Pancreas (tissue), 10 donors: Measurements from ENCODE around the gene SLCO2B1. TPM values are rescaled to one million over a fixed set of nuclear protein-coding genes. Genes with fewer than 3 reads are reported as not detected.

Experiments used
- ATAC-seq, 4 donors: fragments of 200-7000 bp; cut with Tn5 transposase; one replicate each; pipeline versions ENCODE4 v1.8.0 to v1.9.1; 2020; ENCODE audit warnings: mild to moderate bottlenecking in 4 of 4, moderate library complexity in 4 of 4
- DNase-seq, 6 donors: peaks; one replicate each; pipeline ENCODE4 v3.0.0-alpha.2; 2020
- FAIRE-seq: peaks from 2 replicates; lab custom pipeline; 2012; peaks lifted over from hg19 to GRCh38; lab: Jason Lieb, UNC
- H3K27ac ChIP-seq, 4 donors: fragments of 200-600 bp; sonication (generic); 1 replicate in 3 of 4; 2 replicates in 1 of 4; pipeline versions ENCODE4 v1.5.0 to v1.8.0; 2020
- H3K27me3 ChIP-seq, 4 donors: fragments of 200-600 bp; one replicate each; pipeline ENCODE4 v1.8.0; 2021
- H3K36me3 ChIP-seq, 3 donors: fragments of 200-600 bp; sonication (generic) in 1 of 3; one replicate each; pipeline versions ENCODE4 v1.5.0 to v1.8.0; 2020 to 2021
- H3K4me1 ChIP-seq, 3 donors: fragments of 200-600 bp; one replicate each; pipeline ENCODE4 v1.8.0; 2021
- H3K4me3 ChIP-seq, 4 donors: fragments of 200-600 bp; sonication (generic) in 2 of 4; one replicate each; pipeline versions ENCODE4 v1.5.0 to v1.8.0; 2020 to 2021
- H3K9me3 ChIP-seq, 4 donors: fragments of 200-600 bp; one replicate each; pipeline ENCODE4 v1.8.0; 2021
- CTCF ChIP-seq, 4 donors: fragments of 200-600 bp; sonication (generic) in 3 of 4; IDR thresholded peaks; one replicate each; pipeline versions ENCODE4 v1.5.0 to v1.8.0; 2021; ENCODE audit warnings: antibody characterized with exemption in 4 of 4
- WGBS, 2 donors: extraction: QIAGEN DNeasy Blood & Tissue Kit; methylation state at CpG; one replicate each; pipeline ENCODE4 v1.1.7; 2013; 5-methylcytosine and 5-hydroxymethylcytosine counted together
- intact Hi-C, 3 donors: fragments of 100-400 bp; cut with DNase I; formaldehyde crosslinking; loops; one replicate each; pipeline versions ENCODE4 v1.11.1 to v1.14.2; 2022
- polyA plus RNA-seq, 2 donors: library from polyadenylated mRNA; stranded (reverse); fragments of 200-250 nt; gene quantifications; one replicate each; pipeline ENCODE4 v1.2.3, GENCODE V29; 2013
- total RNA-seq, 6 donors: library from RNA; stranded (reverse); fragmentation: NEBNext Ultra II Directional in 4 of 6; extraction: Animal tissue kit (Norgen Biotek cat#: 25700) in 4 of 6; gene quantifications; one replicate each; pipeline versions ENCODE4 v1.2.1 to v1.2.4, GENCODE V29; 2021 to 2023
- donor health status: healthy with polysubstance abuse.
- donor health status: DM: no; HTN: no; CAD: no; lungs with moderate emphysema.
- donor health status: DM: no; HTN: no; CAD: no.
- donor health status: control.
- donor health status: control.
- donor health status: Bipolar disorder and iron deficiency.
- donor health status: DM: yes; HTN: yes; CAD: no.
- donor health status: DM: no; HTN: no; CAD: no.
- donor health status: DM: no; HTN: no; CAD: no.
- donor health status: DM: yes; HTN: yes; CAD: no.

SLCO2B1 gene
- total and polyA plus RNA-seq, 8 donors: 3.6 to 71.4 (median 25.9) TPM

DNA sequence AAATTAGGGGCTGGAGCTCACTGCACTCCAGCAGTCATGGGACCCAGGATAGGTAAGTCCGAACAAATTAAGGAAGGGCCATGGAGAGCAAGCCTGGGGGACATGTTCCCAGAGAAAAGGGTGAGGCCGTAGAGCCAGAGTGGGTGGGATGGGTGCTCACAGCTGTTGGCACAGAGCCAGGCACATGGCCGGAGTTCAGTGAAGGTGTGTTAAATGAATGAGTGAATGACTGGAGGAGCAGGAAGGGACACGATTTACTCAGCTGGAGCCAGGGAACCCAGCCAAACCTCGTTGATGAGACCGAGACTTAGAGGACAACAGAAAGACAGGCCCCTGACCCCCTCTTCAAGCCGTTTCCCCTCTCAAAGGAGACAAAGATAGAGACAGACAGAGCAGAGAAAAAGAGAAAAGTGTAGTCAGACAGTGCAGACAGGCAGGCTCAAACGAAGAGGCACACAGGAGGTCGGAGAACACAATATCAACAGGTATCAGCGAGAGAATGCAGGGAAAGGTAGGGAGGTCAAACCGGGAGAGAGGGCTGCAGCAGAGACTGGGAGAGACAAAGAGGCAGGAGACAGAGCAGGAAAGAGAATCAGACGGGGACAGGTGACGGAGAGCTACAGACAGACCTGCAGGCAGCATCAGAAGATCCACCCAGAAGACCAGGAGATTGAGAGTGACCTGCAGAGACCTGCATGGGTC, 590 bp downstream of the SLCO2B1 start:
- intact Hi-C loops: no loop called here

GRCh38 chr11:75152090-75152489, 1.2 kb downstream of the SLCO2B1 start:
- Histone ChIP-seq H3K4me1 (peaks cover 16 to 35% (median 28%) of the 10 kb centered on the region in 3 donors), H3K9me3 (no peaks in the 10 kb centered on the region), H3K4me3 (peak overlapping the region in 3 of 4 donors; percentile 1 to 40 (median 15)), H3K27me3 (no peaks in the 10 kb centered on the region), H3K27ac (peak overlapping the region; percentile 62 to 82 (median 76)), H3K36me3 (no peaks in the 10 kb centered on the region)
- TF ChIP-seq CTCF (IDR thresholded peaks at IDR 0.05): no peak
- intact Hi-C loops: no loop called here
- 31 to 34% methylated on average over 6 of the region's 6 CpGs for WGBS, 2 donors
- FAIRE-seq (no peak), DNase-seq (peak; percentile 64 to 92 (median 82)), ATAC-seq (peak; percentile 78 to 86 (median 82))

More for the DNA sequence above, 590 bp downstream of the SLCO2B1 start:
- 15 to 19% methylated on average over 13 of the region's 13 CpGs for WGBS, 2 donors
- Histone ChIP-seq H3K4me3 (peak overlapping the region in 3 of 4 donors; percentile 1 to 40 (median 15)), H3K27me3 (no peaks in the 10 kb centered on the region), H3K9me3 (no peaks in the 10 kb centered on the region), H3K27ac (peak overlapping the region; percentile 62 to 82 (median 76)), H3K36me3 (no peaks in the 10 kb centered on the region), H3K4me1 (peaks cover 13 to 29% (median 28%) of the 10 kb centered on the region in 3 donors)
- ATAC-seq: peak; percentile 31 to 56 (median 42)
- no peak for TF ChIP-seq CTCF (IDR thresholded peaks at IDR 0.05)
- DNase-seq: peak in 5 of 6 donors; percentile 67 to 87 (median 78)
- FAIRE-seq: no peak

DNA sequence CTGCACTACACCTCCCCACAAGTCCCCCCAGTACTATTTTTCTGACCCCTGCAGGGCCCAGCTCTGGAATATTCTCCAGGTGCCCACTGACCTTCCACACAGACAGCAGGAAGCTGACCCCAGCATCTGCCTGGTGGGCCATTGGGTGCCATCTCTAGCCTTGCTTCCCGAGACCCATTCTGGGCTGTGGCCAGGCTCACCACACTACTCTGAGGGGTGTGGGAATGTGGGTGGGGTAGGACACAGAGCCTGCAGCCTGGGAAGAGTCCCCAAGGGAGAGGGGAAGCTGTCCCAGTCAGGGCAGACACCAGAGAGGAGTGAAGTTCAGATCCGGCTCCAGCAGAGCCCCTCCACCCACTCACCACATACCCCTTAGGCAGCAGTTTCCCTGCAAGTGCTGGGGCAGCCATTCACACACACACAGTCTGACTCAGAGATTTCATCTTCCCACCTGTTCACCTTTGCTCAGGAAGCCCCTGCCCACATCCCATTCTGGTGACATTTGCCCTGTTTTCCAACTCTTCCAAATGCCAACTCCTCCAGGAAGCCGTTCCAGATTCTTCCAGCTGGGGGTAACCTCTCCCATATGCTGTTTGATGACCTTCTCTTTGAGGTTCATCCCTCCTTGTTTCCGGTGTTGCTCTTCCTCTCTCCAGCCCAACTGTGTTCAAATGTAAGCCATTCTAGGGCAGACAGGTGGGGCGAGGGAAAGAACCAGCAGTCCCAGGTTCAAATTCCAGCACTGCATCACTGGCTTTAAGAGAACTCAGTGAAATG, 1.9 kb downstream of the SLCO2B1 start:
- no peak for TF ChIP-seq CTCF (IDR thresholded peaks at IDR 0.05)
- ATAC-seq: peak in 3 of 4 donors; percentile 1 to 10 (median 2)

DNA sequence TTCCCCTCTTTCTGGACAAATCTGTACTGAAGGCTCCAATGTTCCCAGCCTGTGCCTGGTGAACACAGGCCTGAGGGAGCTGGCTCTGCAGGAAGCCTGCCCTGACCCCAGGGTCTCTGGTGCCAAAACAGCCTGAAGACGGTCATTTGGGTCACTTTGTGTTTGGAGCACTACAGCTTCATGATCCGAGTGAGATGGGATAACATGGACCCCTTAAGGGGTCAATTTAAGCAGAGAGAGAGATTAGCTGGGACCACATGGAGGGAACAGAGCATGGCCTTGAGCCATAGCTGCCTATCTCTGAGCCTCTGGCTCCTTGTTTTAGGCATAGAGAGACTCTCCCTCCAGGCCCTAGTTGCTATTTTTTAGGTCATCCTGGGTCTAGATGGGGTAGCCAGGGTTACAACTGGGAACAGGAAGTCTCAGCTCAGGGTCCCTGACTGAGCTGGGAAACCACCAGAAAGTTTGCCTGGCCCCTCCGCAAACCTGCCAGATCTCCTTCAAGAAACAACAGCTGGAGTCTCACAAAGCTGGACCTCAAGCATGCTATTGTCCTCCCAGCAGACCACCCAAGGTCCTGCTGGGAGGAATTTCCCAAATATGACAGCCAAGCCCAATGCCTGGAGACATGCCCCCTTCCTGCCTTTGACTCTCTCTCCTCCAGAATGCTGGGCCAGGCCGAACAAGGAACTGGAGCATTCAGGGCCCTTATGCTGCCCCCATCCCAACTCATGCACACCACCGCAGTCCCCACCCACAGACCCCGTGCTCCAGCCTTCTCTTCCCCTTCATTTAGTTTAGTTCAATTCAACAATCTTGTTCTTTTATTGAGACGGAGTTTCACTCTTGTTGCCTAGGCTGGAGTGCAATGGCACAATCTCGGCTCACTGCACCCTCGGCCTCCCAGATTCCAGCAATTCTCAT, 4.0 kb downstream of the SLCO2B1 start:
- no peak for ATAC-seq
- H3K4me3 ChIP-seq: peak overlapping the region in 1 of 4 donors; percentile 4
- no peaks in the 10 kb centered on the region for H3K36me3 ChIP-seq
- no peak for DNase-seq
- H3K27me3 ChIP-seq: no peaks in the 10 kb centered on the region
- FAIRE-seq: no peak
- H3K9me3 ChIP-seq: no peaks in the 10 kb centered on the region
- H3K27ac ChIP-seq: peak overlapping the region in 3 of 4 donors; percentile 4 to 38 (median 32)
- WGBS, 2 donors: 78 to 82% methylated on average over 9 of the region's 9 CpGs
- intact Hi-C loops: no loop called here
- no peak for TF ChIP-seq CTCF (IDR thresholded peaks at IDR 0.05)
- H3K4me1 ChIP-seq: peaks cover 35 to 57% (median 36%) of the 10 kb centered on the region in 3 donors

More for the DNA sequence above, 1.9 kb downstream of the SLCO2B1 start:
- Histone ChIP-seq H3K9me3 (no peaks in the 10 kb centered on the region), H3K4me1 (peaks cover 16 to 37% (median 28%) of the 10 kb centered on the region in 3 donors), H3K27me3 (no peaks in the 10 kb centered on the region), H3K27ac (peak overlapping the region; percentile 62 to 82 (median 76)), H3K4me3 (peak overlapping the region in 2 of 4 donors; percentile 3 to 40), H3K36me3 (no peaks in the 10 kb centered on the region)
- FAIRE-seq (no peak), DNase-seq (peak in 3 of 6 donors; percentile 18 to 46 (median 41))
- 48 to 59% methylated on average over 5 of the region's 5 CpGs for WGBS, 2 donors
- intact Hi-C loops: no loop called here
